Measurements from ENCODE around the gene ARHGAP18.
"Not testable (repeated sequence)": the region's sequence is repeated elsewhere in the genome, so short reads cannot be mapped to it uniquely, and the experiment has no call there.

Gene ARHGAP18

DNA sequence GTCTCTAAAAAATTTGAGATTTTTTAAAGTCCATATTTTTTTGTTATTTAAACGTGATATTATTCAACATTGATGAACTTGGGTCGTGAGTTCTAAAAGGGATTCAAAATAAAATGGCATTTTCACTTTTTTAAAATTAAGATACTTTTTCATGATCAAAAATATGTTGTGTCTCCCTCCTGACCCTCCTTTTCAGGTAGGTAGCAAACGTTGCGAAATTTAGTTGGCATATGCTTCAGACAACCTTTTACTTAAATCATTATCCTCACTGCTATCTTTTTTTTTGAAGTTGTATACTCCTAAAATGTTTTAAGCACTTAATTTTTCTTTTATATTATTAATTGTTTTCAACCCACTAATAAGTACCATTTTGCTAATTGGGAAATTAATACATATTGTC is 133.5 kb downstream of the ARHGAP18 start:
- H3K4me3 ChIP-seq (ENCODE audit: low read length): no peak overlapping the region
- no peak for TF ChIP-seq CTCF (IDR thresholded peaks at IDR 0.05; ENCODE audit: insufficient read depth, low read depth, low read length, missing control alignments)
- DNase-seq (ENCODE audit: low read depth): no peak

- TF ChIP-seq CTCF (IDR thresholded peaks at IDR 0.05; ENCODE audit: insufficient read depth, low read depth, low read length, missing control alignments): peak; percentile 78
- H3K4me3 ChIP-seq (ENCODE audit: low read length): no peak overlapping the region
- peak; percentile 56 for DNase-seq (ENCODE audit: low read depth)
These were observed 134.4 kb downstream of the ARHGAP18 start for GRCh38 chr6:129575378-129576118.

DNA sequence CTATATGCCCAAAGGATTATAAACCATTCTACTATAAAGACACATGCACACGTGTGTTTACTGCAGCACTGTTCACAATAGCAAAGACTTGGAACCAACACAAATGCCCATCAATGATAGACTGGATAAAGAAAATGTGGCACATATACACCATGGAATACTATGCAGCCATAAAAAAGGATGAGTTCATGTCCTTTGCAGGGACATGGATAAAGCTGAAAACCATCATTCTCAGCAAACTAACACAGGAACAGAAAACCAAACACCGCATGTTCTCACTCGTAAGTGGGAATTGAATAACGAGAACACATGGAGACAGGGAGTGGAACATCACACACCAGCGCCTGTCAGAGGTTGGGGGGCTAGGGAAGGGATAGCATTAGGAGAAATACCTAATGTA is 135.4 kb downstream of the ARHGAP18 start:
- not testable (repeated sequence) for H3K4me3 ChIP-seq (ENCODE audit: low read length); DNase-seq (ENCODE audit: low read depth)

DNA sequence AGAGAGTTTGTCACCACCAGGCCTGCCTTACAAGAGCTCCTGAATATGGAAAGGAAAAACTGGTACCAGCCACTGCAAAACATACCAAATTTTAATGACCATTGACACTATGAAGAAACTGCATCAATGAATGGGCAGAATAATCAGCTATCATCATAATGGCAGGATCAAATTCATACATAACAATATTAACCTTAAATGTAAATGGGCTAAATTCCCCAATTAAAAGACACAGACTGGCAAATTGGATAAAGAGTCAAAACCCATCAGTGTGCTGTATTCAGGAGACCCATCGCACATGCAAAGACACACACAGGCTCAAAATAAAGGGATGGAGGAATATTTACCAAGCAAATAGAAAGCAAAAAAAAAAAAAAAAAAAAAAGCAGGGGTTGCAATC is 139.0 kb downstream of the ARHGAP18 start:
- DNase-seq (ENCODE audit: low read depth); H3K4me3 ChIP-seq (ENCODE audit: low read length): not testable (repeated sequence)

- DNase-seq (ENCODE audit: low read depth): no peak
- H3K4me3 ChIP-seq (ENCODE audit: low read length): no peak overlapping the region
- TF ChIP-seq CTCF (IDR thresholded peaks at IDR 0.05; ENCODE audit: insufficient read depth, low read depth, low read length, missing control alignments): no peak
These were observed 142.0 kb downstream of the ARHGAP18 start for GRCh38 chr6:129568015-129568414.

DNA sequence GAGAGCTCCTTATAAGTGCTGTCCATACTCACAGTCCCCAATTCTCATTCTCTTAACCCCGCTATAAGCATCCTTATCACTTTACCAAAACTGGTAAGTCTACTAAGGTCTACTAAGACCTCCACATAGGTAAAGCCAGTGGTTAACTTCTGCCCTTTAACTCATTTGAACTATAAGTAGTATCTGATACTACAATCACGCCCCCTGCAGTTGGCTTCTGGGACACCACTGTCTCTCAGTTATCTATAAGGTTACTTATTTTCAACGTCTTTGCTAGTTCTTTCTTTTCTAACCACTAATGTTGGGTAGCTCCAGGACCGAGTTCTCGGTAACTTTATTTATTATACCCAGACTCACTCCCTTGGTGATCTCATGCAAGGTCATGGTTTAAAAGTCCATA is 142.6 kb downstream of the ARHGAP18 start:
- DNase-seq (ENCODE audit: low read depth): peak; percentile 65

DNA sequence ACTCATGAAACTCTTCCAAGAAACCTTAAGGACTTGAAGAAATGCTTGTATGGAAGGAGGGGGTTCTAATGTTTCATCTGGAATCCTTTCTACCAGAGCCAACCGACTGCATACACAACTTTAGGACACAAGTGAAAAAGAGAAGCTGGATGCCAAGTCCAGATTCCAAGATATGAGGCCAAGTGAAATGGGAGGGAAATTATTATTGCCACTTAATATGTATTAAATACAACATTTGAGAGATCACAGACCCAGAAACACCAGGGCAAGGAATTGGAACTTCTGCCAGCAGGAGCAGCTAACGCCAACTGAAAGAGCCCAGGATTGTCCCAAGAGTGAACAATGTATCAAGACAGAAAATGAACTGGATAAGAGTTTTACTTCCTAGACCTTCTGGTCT is 144.2 kb downstream of the ARHGAP18 start:
- TF ChIP-seq CTCF (IDR thresholded peaks at IDR 0.05; ENCODE audit: insufficient read depth, low read depth, low read length, missing control alignments): no peak
- H3K4me3 ChIP-seq (ENCODE audit: low read length): no peak overlapping the region
- DNase-seq (ENCODE audit: low read depth): no peak

More for the DNA sequence above, 142.6 kb downstream of the ARHGAP18 start:
- TF ChIP-seq CTCF (IDR thresholded peaks at IDR 0.05; ENCODE audit: insufficient read depth, low read depth, low read length, missing control alignments): peak; percentile 54
- H3K4me3 ChIP-seq (ENCODE audit: low read length): no peak overlapping the region

DNA sequence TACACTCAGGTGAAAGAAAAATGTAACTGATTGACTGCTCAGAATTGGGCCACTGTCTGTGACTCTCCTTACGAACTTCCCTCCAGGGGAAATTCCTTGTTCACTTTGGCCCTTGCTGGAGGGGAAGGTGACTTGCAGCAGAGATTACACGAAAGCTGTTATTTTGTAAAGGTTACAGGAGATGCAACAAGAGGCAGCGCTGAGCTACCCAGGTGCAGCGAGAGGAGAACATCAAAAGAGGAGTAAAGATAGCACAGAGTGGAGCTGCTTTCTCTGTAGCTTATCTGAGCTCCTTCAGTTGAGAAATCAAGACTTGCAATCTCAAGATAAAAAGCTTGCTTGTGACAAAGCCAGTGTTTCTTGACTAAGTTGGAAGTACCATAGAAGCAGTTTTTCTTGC is 144.6 kb downstream of the ARHGAP18 start:
- no peak for DNase-seq (ENCODE audit: low read depth)
- H3K4me3 ChIP-seq (ENCODE audit: low read length): no peak overlapping the region
- TF ChIP-seq CTCF (IDR thresholded peaks at IDR 0.05; ENCODE audit: insufficient read depth, low read depth, low read length, missing control alignments): no peak

All from epithelial cell of esophagus (primary cell).